Smooth muscle cell (in vitro differentiated cells): Measurements from ENCODE around the gene ANKRD9. TPM values are rescaled to one million over a fixed set of nuclear protein-coding genes. Genes with fewer than 3 reads are reported as not detected.

Experiments
- DNase-seq: peaks from one replicate; lab custom pipeline; 2025; ENCODE audit not compliant: unreplicated experiment; lab: John Stamatoyannopoulos, UW
- H2AFZ ChIP-seq: fragments of 200-600 bp; sonication (generic); 2 replicates; pipeline ENCODE4 v1.6.0; 2016; ENCODE audit warnings: antibody characterized with exemption, low read depth, mild to moderate bottlenecking
- H3F3A ChIP-seq: fragments of 200-600 bp; sonication (generic); 2 replicates; pipeline ENCODE4 v1.6.0; 2017; ENCODE audit warnings: antibody characterized with exemption, low read depth
- H3K27ac ChIP-seq: fragments of 200-600 bp; sonication (generic); 2 replicates; pipeline ENCODE4 v1.5.1; 2016; ENCODE audit warnings: low read depth, mild to moderate bottlenecking
- H3K27me3 ChIP-seq: fragments of 200-600 bp; sonication (generic); 2 replicates; pipeline ENCODE4 v1.6.1; 2016; ENCODE audit warnings: low read depth, mild to moderate bottlenecking
- H3K36me3 ChIP-seq: fragments of 200-600 bp; sonication (generic); 2 replicates; pipeline ENCODE4 v1.5.1; 2016; ENCODE audit warnings: low read depth
- H3K4me1 ChIP-seq: fragments of 200-600 bp; sonication (generic); 2 replicates; pipeline ENCODE4 v1.5.1; 2016; ENCODE audit warnings: low read depth
- H3K4me2 ChIP-seq: fragments of 200-600 bp; sonication (generic); 2 replicates; pipeline ENCODE4 v1.6.0; 2016; ENCODE audit warnings: mild to moderate bottlenecking
- H3K4me3 ChIP-seq: fragments of 200-600 bp; sonication (generic); 2 replicates; pipeline ENCODE4 v1.5.1; 2016; ENCODE audit warnings: mild to moderate bottlenecking
- H3K79me2 ChIP-seq: fragments of 200-600 bp; sonication (generic); 2 replicates; pipeline ENCODE4 v1.6.0; 2016; ENCODE audit warnings: low read depth, mild to moderate bottlenecking
- H3K9ac ChIP-seq: fragments of 200-600 bp; sonication (generic); 2 replicates; pipeline ENCODE4 v1.6.0; 2016; ENCODE audit warnings: low read depth
- H3K9me3 ChIP-seq: fragments of 200-600 bp; sonication (generic); replicated peaks from 2 replicates; pipeline ENCODE4 v1.5.1; 2016; ENCODE audit warnings: low read depth
- H4K20me1 ChIP-seq: fragments of 200-600 bp; sonication (generic); 2 replicates; pipeline ENCODE4 v1.6.0; 2016; ENCODE audit warnings: low read depth
- WGBS: methylation state at CpG from one replicate; pipeline ENCODE4 v1.1.7; 2016; ENCODE audit warnings: low lambda C conversion rate; 5-methylcytosine and 5-hydroxymethylcytosine counted together
- polyA plus RNA-seq: library from polyadenylated mRNA; unstranded; fragments of >200 nt; fragmentation: Nextera tagmentation; extraction: Ambion mirVana; gene quantifications from 2 replicates; pipeline ENCODE4 v1.2.1, GENCODE V29; 2016
- total RNA-seq: library from RNA; depleted of rRNA; stranded (reverse); fragments of >200 nt; gene quantifications from 2 replicates; pipeline ENCODE4 v1.2.3, GENCODE V29; 2014
- TF ChIP-seq, protein P1 (sequence below): fragments of 200-600 bp; sonication (generic); IDR thresholded peaks from 2 replicates; pipeline ENCODE4 v1.5.1; 2017; ENCODE audit warnings: borderline replicate concordance, mild to moderate bottlenecking, antibody characterized with exemption; ENCODE audit not compliant: insufficient read depth, poor library complexity, severe bottlenecking

Gene ANKRD9
- total and polyA plus RNA-seq, 2 experiments from 2014 or later = 17.2 to 38.9 TPM

DNA sequence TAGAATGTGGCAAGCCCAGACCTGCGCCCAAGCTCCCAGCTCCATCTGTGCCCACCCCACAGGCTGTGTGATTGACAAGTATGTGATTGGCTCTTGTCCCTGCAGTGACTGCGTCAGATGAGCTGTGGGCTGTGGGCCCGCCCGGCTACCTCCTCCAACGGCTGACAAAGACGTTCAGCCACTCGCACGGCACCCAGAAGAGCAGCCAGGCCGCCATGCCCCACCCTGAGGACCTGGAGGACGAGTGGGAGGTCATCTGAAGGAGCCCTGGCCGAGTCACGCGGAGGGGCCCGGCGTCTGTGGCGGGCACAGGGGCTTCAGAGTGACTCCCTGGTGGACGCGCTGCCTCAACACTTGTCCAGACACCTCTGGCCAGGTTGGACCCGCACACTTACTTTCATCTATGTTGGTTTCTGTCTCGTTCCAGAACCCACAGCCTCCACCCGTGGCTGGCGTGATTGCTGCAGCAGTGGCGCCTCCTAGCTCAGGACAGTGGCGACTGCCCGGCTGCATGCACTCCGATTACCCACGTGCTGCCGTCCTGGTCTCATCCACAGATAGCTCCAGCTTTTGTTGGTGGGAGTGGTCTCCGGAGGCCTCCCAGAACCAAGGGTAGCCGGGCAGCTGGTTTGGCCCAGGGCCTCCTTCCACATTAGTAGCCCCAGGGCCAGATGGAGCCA lies 11.4 kb downstream of the ANKRD9 start:
- Histone ChIP-seq H3K36me3 (no peaks in the 10 kb centered on the region), H3K4me3 (no peak overlapping the region), H3K9me3 (no peaks in the 10 kb centered on the region), H3K4me2 (no peak overlapping the region), H3K79me2 (no peaks in the 10 kb centered on the region), H3F3A (no peaks in the 10 kb centered on the region), H3K4me1 (no peaks in the 10 kb centered on the region), H3K27me3 (no peaks in the 10 kb centered on the region), H4K20me1 (no peaks in the 10 kb centered on the region), H3K27ac (no peak overlapping the region), H2AFZ (no peak overlapping the region), H3K9ac (no peak overlapping the region)
- no peak for DNase-seq
- TF ChIP-seq, protein P1, sequence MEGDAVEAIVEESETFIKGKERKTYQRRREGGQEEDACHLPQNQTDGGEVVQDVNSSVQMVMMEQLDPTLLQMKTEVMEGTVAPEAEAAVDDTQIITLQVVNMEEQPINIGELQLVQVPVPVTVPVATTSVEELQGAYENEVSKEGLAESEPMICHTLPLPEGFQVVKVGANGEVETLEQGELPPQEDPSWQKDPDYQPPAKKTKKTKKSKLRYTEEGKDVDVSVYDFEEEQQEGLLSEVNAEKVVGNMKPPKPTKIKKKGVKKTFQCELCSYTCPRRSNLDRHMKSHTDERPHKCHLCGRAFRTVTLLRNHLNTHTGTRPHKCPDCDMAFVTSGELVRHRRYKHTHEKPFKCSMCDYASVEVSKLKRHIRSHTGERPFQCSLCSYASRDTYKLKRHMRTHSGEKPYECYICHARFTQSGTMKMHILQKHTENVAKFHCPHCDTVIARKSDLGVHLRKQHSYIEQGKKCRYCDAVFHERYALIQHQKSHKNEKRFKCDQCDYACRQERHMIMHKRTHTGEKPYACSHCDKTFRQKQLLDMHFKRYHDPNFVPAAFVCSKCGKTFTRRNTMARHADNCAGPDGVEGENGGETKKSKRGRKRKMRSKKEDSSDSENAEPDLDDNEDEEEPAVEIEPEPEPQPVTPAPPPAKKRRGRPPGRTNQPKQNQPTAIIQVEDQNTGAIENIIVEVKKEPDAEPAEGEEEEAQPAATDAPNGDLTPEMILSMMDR = no peak
- 85% methylated on average over 30 of the region's 30 CpGs for WGBS

DNA sequence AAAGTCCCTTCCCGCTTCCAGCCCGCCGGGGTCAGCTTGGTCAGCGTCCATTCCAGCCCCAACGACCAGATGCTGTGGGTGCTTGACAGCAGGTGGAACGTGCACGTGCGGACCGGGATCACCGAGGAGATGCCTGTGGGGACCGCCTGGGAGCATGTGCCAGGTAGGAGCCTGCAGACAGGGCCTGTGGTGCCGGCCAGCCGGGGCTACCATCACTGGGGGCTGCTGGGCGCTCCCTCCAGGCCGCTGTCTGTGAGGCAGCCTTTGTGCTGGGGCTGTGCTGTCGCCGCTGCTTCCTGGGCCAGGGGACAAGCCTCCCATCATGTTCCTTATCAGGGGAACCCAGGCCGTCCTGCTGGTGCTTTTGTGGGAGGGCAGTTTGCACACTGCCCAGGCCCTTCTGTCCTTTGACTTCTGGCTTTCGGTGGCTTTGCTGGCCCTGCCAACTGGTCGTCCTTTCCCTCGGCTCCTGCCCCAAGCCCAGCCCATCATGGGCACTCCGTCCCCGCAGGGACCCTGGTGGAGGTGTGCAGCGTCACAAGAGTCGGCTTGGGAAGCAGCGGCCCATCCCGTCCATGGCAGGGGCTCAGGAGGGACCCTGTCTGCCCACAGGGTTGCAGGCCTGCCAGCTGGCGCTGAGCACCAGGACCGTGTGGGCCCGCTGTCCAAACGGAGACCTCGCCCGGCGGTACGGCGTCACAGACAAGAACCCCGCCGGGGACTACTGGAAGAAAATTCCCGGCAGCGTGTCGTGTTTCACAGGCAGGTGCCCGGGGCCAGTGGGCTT lies 12.4 kb downstream of the ANKRD9 start:
- Histone ChIP-seq H3K36me3 (no peaks in the 10 kb centered on the region), H3F3A (no peaks in the 10 kb centered on the region), H3K27me3 (no peaks in the 10 kb centered on the region), H3K9ac (no peak overlapping the region), H3K4me2 (no peak overlapping the region), H4K20me1 (no peaks in the 10 kb centered on the region), H3K79me2 (no peaks in the 10 kb centered on the region), H2AFZ (no peak overlapping the region), H3K4me1 (no peaks in the 10 kb centered on the region), H3K9me3 (no peaks in the 10 kb centered on the region), H3K4me3 (no peak overlapping the region), H3K27ac (no peak overlapping the region)
- TF ChIP-seq, protein P1 = no peak
- 96% methylated on average over 42 of the region's 42 CpGs for WGBS
- no peak for DNase-seq

DNA sequence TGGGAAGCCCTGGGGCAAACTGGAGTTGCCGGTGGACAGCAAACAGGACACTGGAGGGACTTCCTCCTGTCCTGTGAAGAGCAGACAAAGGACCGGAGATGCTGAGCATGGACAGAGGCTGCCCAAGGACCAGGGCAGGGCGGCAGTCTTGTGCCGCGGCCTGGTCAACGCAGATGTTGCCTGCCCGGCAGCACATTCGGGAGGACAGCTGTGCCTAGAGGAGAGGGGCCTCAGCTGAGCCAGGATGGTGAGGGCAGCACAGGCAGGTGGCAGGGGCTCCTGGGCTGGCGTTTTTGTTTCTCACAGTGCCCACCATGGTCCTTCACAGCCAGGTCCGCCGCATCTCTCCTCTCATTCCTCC lies 13.3 kb downstream of the ANKRD9 start:
- Histone ChIP-seq H2AFZ (no peak overlapping the region), H3K79me2 (no peaks in the 10 kb centered on the region), H3K27me3 (no peaks in the 10 kb centered on the region), H3K27ac (no peak overlapping the region), H3K4me1 (no peaks in the 10 kb centered on the region), H3K9me3 (no peaks in the 10 kb centered on the region), H3F3A (no peaks in the 10 kb centered on the region), H3K36me3 (no peaks in the 10 kb centered on the region), H3K9ac (no peak overlapping the region), H3K4me2 (no peak overlapping the region), H3K4me3 (no peak overlapping the region), H4K20me1 (no peaks in the 10 kb centered on the region)
- no peak for DNase-seq
- WGBS = 97% methylated on average over 11 of the region's 11 CpGs
- TF ChIP-seq, protein P1 = no peak
